Skeletal muscle satellite cell (primary cell): ENCODE measurements around the gene NCAPH2.
"Not testable (repeated sequence)": the region's sequence is repeated elsewhere in the genome, so short reads cannot be mapped to it uniquely, and the experiment has no call there.

Source experiments
- H3K27me3 ChIP-seq: 2 replicates; pipeline ENCODE4 v1.7.0; 2013; ENCODE audit warnings: low read length; ENCODE audit not compliant: control insufficient read depth, insufficient read depth
- H3K36me3 ChIP-seq: 2 replicates; pipeline ENCODE4 v1.7.0; 2013; ENCODE audit warnings: mild to moderate bottlenecking, control low read depth, low read length; ENCODE audit not compliant: insufficient read depth
- H3K4me1 ChIP-seq: 2 replicates; pipeline ENCODE4 v1.7.0; 2013; ENCODE audit warnings: low read length; ENCODE audit not compliant: control insufficient read depth, insufficient read depth
- H3K4me2 ChIP-seq: 2 replicates; pipeline ENCODE4 v1.7.0; 2013; ENCODE audit warnings: mild to moderate bottlenecking, low read length
- H3K4me3 ChIP-seq: 2 replicates; pipeline ENCODE4 v1.7.0; 2013; ENCODE audit warnings: low read length
- H3K9ac ChIP-seq: 2 replicates; pipeline ENCODE4 v1.7.0; 2013; ENCODE audit warnings: mild to moderate bottlenecking, low read depth, low read length, moderate library complexity
- H3K9me3 ChIP-seq: replicated peaks from 2 replicates; pipeline ENCODE4 v1.7.0; 2013; ENCODE audit warnings: mild to moderate bottlenecking, control low read depth, low read length

Gene NCAPH2

GRCh38 chr22:50530877-50531545 lies 23.0 kb downstream of the NCAPH2 start:
- peaks cover 29% of the 10 kb centered on the region for H3K27me3 ChIP-seq
- peak overlapping the region; percentile 67 for H3K9ac ChIP-seq
- peak overlapping the region; percentile 58 for H3K4me3 ChIP-seq
- H3K9me3 ChIP-seq = no peaks in the 10 kb centered on the region
- peaks cover 47% of the 10 kb centered on the region for H3K4me1 ChIP-seq
- no peaks in the 10 kb centered on the region for H3K36me3 ChIP-seq
- peak overlapping the region; percentile 73 for H3K4me2 ChIP-seq

GRCh38 chr22:50531546-50531961 lies 23.5 kb downstream of the NCAPH2 start:
- H3K27me3 ChIP-seq = peaks cover 29% of the 10 kb centered on the region
- H3K4me3 ChIP-seq = peak overlapping the region; percentile 58
- no peaks in the 10 kb centered on the region for H3K36me3 ChIP-seq
- H3K4me1 ChIP-seq = peaks cover 46% of the 10 kb centered on the region
- H3K9me3 ChIP-seq = no peaks in the 10 kb centered on the region
- H3K4me2 ChIP-seq = peak overlapping the region; percentile 73
- peak overlapping the region; percentile 64 for H3K9ac ChIP-seq

DNA sequence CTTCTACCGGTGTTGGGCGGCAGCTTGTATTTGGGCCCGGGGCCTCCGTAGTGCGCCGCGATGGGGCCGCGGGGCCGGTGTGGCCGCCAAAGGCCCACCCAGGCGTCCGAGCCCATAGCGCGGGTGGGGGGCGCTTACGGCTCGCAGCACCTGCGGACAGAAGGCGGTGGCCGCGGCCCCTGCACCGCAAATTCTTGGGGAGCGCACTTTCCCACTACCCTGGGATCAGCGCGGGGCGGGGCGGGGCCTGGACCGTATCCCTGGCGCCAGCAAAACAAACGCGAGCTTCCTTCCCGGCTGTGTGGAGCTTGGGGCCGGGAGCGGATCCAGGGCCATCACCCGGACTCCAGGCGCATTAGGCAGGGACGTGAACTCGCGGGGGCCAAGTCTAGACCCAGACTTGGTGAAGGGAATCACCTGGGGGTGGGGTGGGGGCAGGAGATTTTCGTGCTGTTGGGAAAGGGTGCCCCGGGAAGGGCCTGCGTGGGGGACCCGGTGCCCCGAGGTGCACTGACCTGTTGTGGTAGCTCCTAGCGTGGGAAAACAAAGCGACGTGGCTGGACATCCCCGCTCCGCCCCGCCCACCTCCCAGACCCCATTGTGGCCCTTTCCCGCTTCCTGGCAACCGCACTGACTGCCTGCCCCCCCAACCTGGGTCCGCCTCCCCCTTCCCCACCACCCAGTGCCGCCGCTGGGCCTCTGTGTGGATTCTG lies 24.1 kb downstream of the NCAPH2 start:
- Histone ChIP-seq H3K9ac (peak overlapping the region; percentile 63), H3K4me2 (peak overlapping the region; percentile 73), H3K36me3 (no peaks in the 10 kb centered on the region), H3K4me1 (peaks cover 41% of the 10 kb centered on the region), H3K4me3 (peak overlapping the region; percentile 58), H3K9me3 (no peaks in the 10 kb centered on the region), H3K27me3 (peaks cover 29% of the 10 kb centered on the region)

- H3K4me2 ChIP-seq = no peak overlapping the region
- H3K9me3 ChIP-seq = no peaks in the 10 kb centered on the region
- no peak overlapping the region for H3K4me3 ChIP-seq
- no peak overlapping the region for H3K9ac ChIP-seq
- H3K4me1 ChIP-seq = peaks cover 36% of the 10 kb centered on the region
- no peaks in the 10 kb centered on the region for H3K36me3 ChIP-seq
- peaks cover 29% of the 10 kb centered on the region for H3K27me3 ChIP-seq
Observed at GRCh38 chr22:50532824-50533796, 25.1 kb downstream of the NCAPH2 start.

- H3K9me3 ChIP-seq, H3K36me3 ChIP-seq, H3K4me3 ChIP-seq, H3K4me2 ChIP-seq, H3K9ac ChIP-seq: not testable (repeated sequence)
- H3K4me1 ChIP-seq = peaks cover 42% of the 10 kb centered on the region
- H3K27me3 ChIP-seq = peaks cover 29% of the 10 kb centered on the region
Observed at GRCh38 chr22:50533856-50534711, 26.1 kb downstream of the NCAPH2 start.

- Histone ChIP-seq H3K36me3 (no peaks in the 10 kb centered on the region), H3K9me3 (no peaks in the 10 kb centered on the region), H3K4me2 (no peak overlapping the region), H3K4me1 (peaks cover 39% of the 10 kb centered on the region), H3K27me3 (peaks cover 22% of the 10 kb centered on the region), H3K4me3 (no peak overlapping the region), H3K9ac (no peak overlapping the region)
Observed at GRCh38 chr22:50535113-50535512, 27.1 kb downstream of the NCAPH2 start.

GRCh38 chr22:50536226-50536625 lies 28.2 kb downstream of the NCAPH2 start:
- no peak overlapping the region for H3K9ac ChIP-seq
- H3K9me3 ChIP-seq = no peaks in the 10 kb centered on the region
- peaks cover 12% of the 10 kb centered on the region for H3K27me3 ChIP-seq
- H3K4me3 ChIP-seq = no peak overlapping the region
- no peaks in the 10 kb centered on the region for H3K36me3 ChIP-seq
- H3K4me1 ChIP-seq = peaks cover 31% of the 10 kb centered on the region
- no peak overlapping the region for H3K4me2 ChIP-seq

DNA sequence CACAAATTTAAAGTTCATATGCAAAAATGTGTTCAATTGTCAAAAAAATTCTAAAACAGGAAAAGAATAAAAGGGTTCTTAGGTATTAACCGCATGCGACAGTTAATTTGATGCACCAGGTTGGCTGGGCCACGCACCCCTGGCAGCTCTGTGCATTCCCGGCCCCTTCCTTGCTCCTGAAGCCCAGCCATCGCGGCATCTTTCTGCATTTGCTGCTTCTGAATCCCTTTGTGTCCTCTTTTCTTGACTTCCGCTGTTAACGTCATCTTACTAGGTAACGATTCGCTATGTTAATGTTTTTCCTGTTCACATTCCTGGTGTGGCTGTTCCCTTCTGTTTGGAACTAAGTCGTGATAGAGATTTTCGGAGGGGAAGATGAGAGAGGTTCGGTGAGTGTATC lies 29.7 kb downstream of the NCAPH2 start:
- Histone ChIP-seq H3K4me3 (no peak overlapping the region), H3K9ac (no peak overlapping the region), H3K4me1 (peaks cover 27% of the 10 kb centered on the region), H3K27me3 (peaks cover 2% of the 10 kb centered on the region), H3K4me2 (no peak overlapping the region), H3K9me3 (no peaks in the 10 kb centered on the region), H3K36me3 (no peaks in the 10 kb centered on the region)

DNA sequence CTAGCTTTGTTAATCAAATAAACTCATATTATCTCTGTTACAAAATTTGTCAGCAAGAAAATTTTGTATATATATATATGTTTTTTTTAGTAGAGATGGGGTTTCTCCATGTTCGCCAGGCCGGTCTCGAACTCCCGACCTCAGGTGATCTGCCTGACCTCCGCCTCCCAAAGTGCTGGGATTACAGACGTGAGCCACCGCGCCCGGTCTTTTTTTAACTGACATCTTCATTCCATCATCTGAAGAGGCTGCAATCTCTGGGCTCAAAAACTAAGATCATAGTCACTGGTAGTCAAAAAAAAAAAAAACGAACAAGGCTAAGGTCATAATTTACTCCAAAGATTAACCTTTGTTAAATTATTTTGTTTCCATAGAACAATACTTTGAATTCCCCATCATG lies 32.4 kb downstream of the NCAPH2 start:
- H3K9ac ChIP-seq = no peak overlapping the region
- H3K4me1 ChIP-seq = peaks cover 32% of the 10 kb centered on the region
- no peaks in the 10 kb centered on the region for H3K36me3 ChIP-seq
- peaks cover 14% of the 10 kb centered on the region for H3K27me3 ChIP-seq
- H3K4me3 ChIP-seq = no peak overlapping the region
- no peaks in the 10 kb centered on the region for H3K9me3 ChIP-seq
- H3K4me2 ChIP-seq = no peak overlapping the region

DNA sequence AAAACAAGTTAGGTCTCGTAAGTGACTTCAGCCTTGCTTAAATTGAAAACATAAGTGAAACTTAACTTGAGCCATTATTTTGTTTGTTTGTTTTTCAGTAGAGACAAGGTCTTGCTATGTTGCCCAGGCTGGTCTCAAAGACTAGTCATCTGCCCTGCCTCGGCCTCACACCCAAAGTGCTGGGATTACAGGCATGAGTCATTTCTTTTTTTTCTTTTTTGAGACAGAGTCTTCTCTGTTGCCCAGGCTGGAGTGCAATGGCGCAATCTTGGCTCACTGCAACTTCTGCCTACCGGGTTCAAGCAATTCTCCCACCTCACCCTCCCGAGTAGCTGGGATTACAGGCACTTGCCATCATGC lies 33.6 kb downstream of the NCAPH2 start:
- H3K27me3 ChIP-seq = peaks cover 27% of the 10 kb centered on the region
- not testable (repeated sequence) for H3K9me3 ChIP-seq, H3K36me3 ChIP-seq, H3K9ac ChIP-seq, H3K4me3 ChIP-seq, H3K4me2 ChIP-seq
- peaks cover 32% of the 10 kb centered on the region for H3K4me1 ChIP-seq
